Stomach (tissue), 9 donors: ENCODE results near the gene XRCC5. TPM values are rescaled to one million over a fixed set of nuclear protein-coding genes. Genes with fewer than 3 reads are reported as not detected.

Experiments used
- DNase-seq, 2 donors: peaks; one replicate each; pipeline versions ENCODE4 v3.0.0 to v3.0.0-alpha.2; 2013 to 2019
- H3K27ac ChIP-seq, 5 donors: fragments of 200-600 bp in 4 of 5; sonication (generic) in 4 of 5; one replicate each; pipeline ENCODE4 v1.5.1; 2013 to 2019; ENCODE audit warnings: mild to moderate bottlenecking in 1 of 5, moderate library complexity in 1 of 5
- H3K27me3 ChIP-seq, 3 donors: fragments of 200-600 bp; sonication (generic); one replicate each; pipeline ENCODE4 v1.5.1; 2017 to 2019; ENCODE audit warnings: mixed run types in 1 of 3
- H3K36me3 ChIP-seq, 4 donors: fragments of 200-600 bp; sonication (generic); 1 replicate in 3 of 4; 2 replicates in 1 of 4; pipeline ENCODE4 v1.5.1; 2016 to 2019
- H3K4me1 ChIP-seq, 4 donors: fragments of 200-600 bp; sonication (generic); one replicate each; pipeline ENCODE4 v1.5.1; 2016 to 2019
- H3K4me3 ChIP-seq, 4 donors: fragments of 200-600 bp; sonication (generic) in 3 of 4; one replicate each; pipeline ENCODE4 v1.5.1; 2016 to 2019; ENCODE audit warnings: mild to moderate bottlenecking in 1 of 4
- H3K9me3 ChIP-seq, 4 donors: fragments of 200-600 bp; sonication (generic); one replicate each; pipeline ENCODE4 v1.5.1; 2016 to 2019
- CTCF ChIP-seq, 7 experiments: fragments of 450-650 bp in 4 of 7; fragments of 200-600 bp in 3 of 7; sonication (generic) in 3 of 7; IDR thresholded peaks; one replicate each; pipeline ENCODE4 v1.5.1; 2016 to 2019; ENCODE audit warnings: antibody characterized with exemption in 7 of 7, control low read depth in 2 of 7, mild to moderate bottlenecking in 1 of 7
- EP300 ChIP-seq: sonication (generic); formaldehyde crosslinking; IDR thresholded peaks from one replicate; pipeline ENCODE4 v1.6.1; 2017; ENCODE audit warnings: antibody characterized with exemption
- POLR2A ChIP-seq, 4 donors: fragments of 450-650 bp; IDR thresholded peaks; one replicate each; pipeline ENCODE4 v1.6.1; 2016; ENCODE audit warnings: antibody characterized with exemption in 4 of 4, control low read depth in 2 of 4, mild to moderate bottlenecking in 1 of 4, moderate library complexity in 1 of 4
- POLR2AphosphoS5 ChIP-seq, 3 donors: sonication (generic); formaldehyde crosslinking; IDR thresholded peaks; one replicate each; pipeline ENCODE4 v1.6.1; 2016; ENCODE audit warnings: antibody characterized with exemption in 3 of 3
- WGBS, 5 donors: extraction: QIAGEN DNeasy Blood & Tissue Kit in 3 of 5; methylation state at CpG; one replicate each; pipeline versions ENCODE4 v1.1.5 to v1.1.7; 2013 to 2018; 5-methylcytosine and 5-hydroxymethylcytosine counted together
- intact Hi-C: fragments of 100-400 bp; cut with DNase I; formaldehyde crosslinking; loops from one replicate; pipeline ENCODE4 v1.15.1; 2023; ENCODE audit warnings: low total_unique reads
- polyA plus RNA-seq, 3 donors: library from polyadenylated mRNA; stranded (reverse); fragments of 200-250 nt; gene quantifications; one replicate each; pipeline ENCODE4 v1.2.3, GENCODE V29; 2013
- total RNA-seq, 5 donors: library from RNA; depleted of rRNA; stranded (reverse); fragments of >200 nt; gene quantifications; one replicate each; pipeline versions ENCODE4 v1.1.0 to v1.2.3, GENCODE V29; 2014 to 2016
- donor health status: healthy with polysubstance abuse.
- donor health status: Bipolar disorder and iron deficiency.
- donor health status: healthy.

Gene XRCC5
- total and polyA plus RNA-seq, 8 donors, result 70.2 to 302 (median 92.9) TPM

GRCh38 chr2:216086207-216086893, 22.8 kb upstream of the XRCC5 start:
- intact Hi-C loops, result no loop called here
- TF ChIP-seq CTCF (IDR thresholded peaks at IDR 0.05) (no peak), EP300 (no peak), POLR2AphosphoS5 (IDR thresholded peaks at IDR 0.05) (no peak), POLR2A (IDR thresholded peaks at IDR 0.05) (no peak)
- Histone ChIP-seq H3K4me1 (peaks cover 0 to 16% (median 10%) of the 10 kb centered on the region in 4 donors), H3K27ac (no peak overlapping the region), H3K36me3 (no peaks in the 10 kb centered on the region), H3K9me3 (no peaks in the 10 kb centered on the region), H3K27me3 (no peaks in the 10 kb centered on the region), H3K4me3 (no peak overlapping the region)
- 80 to 96% (median 88%) methylated on average over 2 of the region's 2 CpGs for WGBS, 5 donors
- no peak for DNase-seq

- H3K4me3 ChIP-seq, result no peak overlapping the region
- intact Hi-C loops, result no loop called here
- no peak for TF ChIP-seq EP300
- WGBS, 5 donors, result 80 to 91% (median 88%) methylated on average over 1 of the region's 1 CpG
- H3K27ac ChIP-seq, result no peak overlapping the region
- no peak for DNase-seq
- H3K9me3 ChIP-seq, result no peaks in the 10 kb centered on the region
- no peaks in the 10 kb centered on the region for H3K27me3 ChIP-seq
- no peaks in the 10 kb centered on the region for H3K36me3 ChIP-seq
- H3K4me1 ChIP-seq, result no peaks in the 10 kb centered on the region
Observed at GRCh38 chr2:216090369-216090786, 18.8 kb upstream of the XRCC5 start.

GRCh38 chr2:216092646-216093045, 16.5 kb upstream of the XRCC5 start:
- H3K27me3 ChIP-seq, result no peaks in the 10 kb centered on the region
- 71 to 80% (median 74%) methylated on average over 2 of the region's 2 CpGs for WGBS, 5 donors
- no peak overlapping the region for H3K4me3 ChIP-seq
- H3K36me3 ChIP-seq, result no peaks in the 10 kb centered on the region
- no peaks in the 10 kb centered on the region for H3K9me3 ChIP-seq
- no peak for DNase-seq
- intact Hi-C loops, result no loop called here
- H3K27ac ChIP-seq, result no peak overlapping the region
- H3K4me1 ChIP-seq, result no peaks in the 10 kb centered on the region
- TF ChIP-seq POLR2AphosphoS5 (IDR thresholded peaks at IDR 0.05) (no peak), EP300 (no peak), CTCF (IDR thresholded peaks at IDR 0.05) (no peak), POLR2A (IDR thresholded peaks at IDR 0.05) (no peak)

- Histone ChIP-seq H3K9me3 (no peaks in the 10 kb centered on the region), H3K27ac (no peak overlapping the region), H3K4me3 (no peak overlapping the region), H3K4me1 (no peaks in the 10 kb centered on the region), H3K27me3 (no peaks in the 10 kb centered on the region), H3K36me3 (peaks cover 0 to 2% (median 0%) of the 10 kb centered on the region in 4 donors)
- no peak for TF ChIP-seq EP300
- no peak for TF ChIP-seq POLR2AphosphoS5 (IDR thresholded peaks at IDR 0.05)
- TF ChIP-seq CTCF (IDR thresholded peaks at IDR 0.05), result no peak
- TF ChIP-seq POLR2A (IDR thresholded peaks at IDR 0.05), result no peak
- 72 to 88% (median 80%) methylated on average over 3 of the region's 3 CpGs for WGBS, 5 donors
- intact Hi-C loops, result no loop called here
- no peak for DNase-seq
Observed at GRCh38 chr2:216094701-216095100, 14.4 kb upstream of the XRCC5 start.
